ENCODE measurements around the gene MORC1.

- no peak for TF ChIP-seq CTCF (IDR thresholded peaks at IDR 0.05)
- TF ChIP-seq POLR2A (IDR thresholded peaks at IDR 0.05): no peak
These were observed 60.3 kb downstream of the MORC1 start for GRCh38 chr3:109057616-109058015.

All from testis (tissue), 2 donors.